Caco-2 (cell line): ENCODE data around the gene AK3. TPM values are rescaled to one million over a fixed set of nuclear protein-coding genes. Genes with fewer than 3 reads are reported as not detected.

Source experiments
- BruUV-seq: library from RNA; stranded (reverse); fragments of 400-500 nt; replicated peaks from 2 replicates; lab custom pipeline; 2021; lab: Mats Ljungman, UMichigan
- CTCF ChIA-PET: fragments of 300-600 bp; sonication (Branson Sonifier 250); formaldehyde crosslinking; loops from one replicate; lab custom pipeline; 2022; ENCODE audit warnings: antibody characterized with exemption; lab: Charles Lee
- POLR2A ChIA-PET: fragments of 300-600 bp; sonication (Branson Sonifier 250); formaldehyde crosslinking; loops from one replicate; lab custom pipeline; 2022; ENCODE audit warnings: antibody characterized with exemption; lab: Charles Lee
- DNase-seq, 2 experiments: peaks; one replicate each; pipeline versions ENCODE4 v3.0.0 to v3.0.0-alpha.2; 2020 to 2022
- H3K27me3 ChIP-seq: replicated peaks from 2 replicates; pipeline ENCODE4 v1.6.0; 2011; ENCODE audit warnings: low read length; ENCODE audit not compliant: control insufficient read depth, insufficient read depth
- H3K36me3 ChIP-seq: 2 replicates; pipeline ENCODE4 v1.5.1; 2011; ENCODE audit warnings: low read length; ENCODE audit not compliant: control insufficient read depth, insufficient read depth
- H3K4me1 ChIP-seq: fragments of 250-450 bp; sonication (Bioruptor Pico); 2 replicates; pipeline ENCODE4 v1.5.1; 2020; ENCODE audit warnings: mild to moderate bottlenecking
- H3K4me3 ChIP-seq: 2 replicates; pipeline ENCODE4 v1.5.1; 2011; ENCODE audit warnings: low read depth, mild to moderate bottlenecking, control low read depth, low read length
- H3K9me3 ChIP-seq: fragments of 250-450 bp; sonication (Bioruptor Pico); 2 replicates; pipeline ENCODE4 v1.5.1; 2020; ENCODE audit warnings: mild to moderate bottlenecking, moderate library complexity
- H3K27ac Mint-ChIP-seq: one replicate; pipeline ENCODE4 v1.8.0; 2022; ENCODE audit warnings: mixed read lengths; ENCODE audit not compliant: unreplicated experiment
- H3K27me3 Mint-ChIP-seq: one replicate; pipeline ENCODE4 v1.8.0; 2022; ENCODE audit warnings: mixed read lengths; ENCODE audit not compliant: insufficient read depth, unreplicated experiment
- H3K36me3 Mint-ChIP-seq: one replicate; pipeline ENCODE4 v1.8.0; 2022; ENCODE audit warnings: mild to moderate bottlenecking, mixed read lengths; ENCODE audit not compliant: insufficient read depth, unreplicated experiment
- H3K4me1 Mint-ChIP-seq: one replicate; pipeline ENCODE4 v1.8.0; 2022; ENCODE audit warnings: low read depth, mixed read lengths; ENCODE audit not compliant: unreplicated experiment
- H3K4me3 Mint-ChIP-seq: one replicate; pipeline ENCODE4 v1.8.0; 2022; ENCODE audit warnings: mild to moderate bottlenecking, moderate library complexity, mixed read lengths; ENCODE audit not compliant: unreplicated experiment
- H3K9me3 Mint-ChIP-seq: one replicate; pipeline ENCODE4 v1.8.0; 2022; ENCODE audit warnings: mixed read lengths; ENCODE audit not compliant: unreplicated experiment
- CTCF ChIP-seq, 2 experiments: fragments of 200-600 bp in 1 of 2; IDR thresholded peaks; 1 replicate in 1 of 2; 2 replicates in 1 of 2; pipeline versions ENCODE4 v1.5.1 to v1.8.0; 2011 to 2022; ENCODE audit warnings: antibody characterized with exemption in 1 of 2, control low read depth in 1 of 2, inconsistent platforms in 1 of 2, low read depth in 1 of 2, low read length in 1 of 2, mild to moderate bottlenecking in 1 of 2, moderate library complexity in 1 of 2; ENCODE audit not compliant: insufficient read depth in 1 of 2, severe bottlenecking in 1 of 2, unreplicated experiment in 1 of 2
- intact Hi-C: fragments of 100-400 bp; cut with micrococcal nuclease; formaldehyde crosslinking; loops from one replicate; pipeline ENCODE4 v1.10.0; 2022; ENCODE audit not compliant: unreplicated experiment
- total RNA-seq: library from RNA; stranded (reverse); gene quantifications from 2 replicates; pipeline ENCODE4 v1.2.3, GENCODE V29; 2022

AK3 gene
- total RNA-seq, 1 experiment from 2014 or later, result 32.0 TPM

DNA sequence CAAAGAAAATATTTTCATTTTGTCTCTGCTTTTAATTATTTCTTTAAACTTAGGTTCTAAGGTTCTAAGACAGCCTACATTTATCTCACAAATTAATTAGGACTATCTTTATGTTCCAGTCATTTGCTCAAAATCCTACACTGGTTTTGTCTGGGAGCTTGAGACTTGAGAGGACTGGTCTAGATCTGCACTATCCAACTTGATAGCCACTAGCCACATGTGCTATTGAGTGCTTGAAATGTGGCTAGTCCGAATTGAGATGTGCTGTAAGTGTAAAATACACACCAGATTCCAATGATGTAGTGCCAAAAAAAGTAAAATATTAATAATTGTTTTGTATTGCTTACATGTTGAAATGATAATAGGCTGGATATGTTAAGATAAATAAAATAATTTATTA lies 54.4 kb downstream of the AK3 start:
- H3K9me3 Mint-ChIP-seq, result no peaks in the 10 kb centered on the region
- Histone ChIP-seq H3K4me1 (no peaks in the 10 kb centered on the region), H3K27me3 (no peaks in the 10 kb centered on the region), H3K4me3 (no peak overlapping the region), H3K9me3 (no peaks in the 10 kb centered on the region), H3K36me3 (0 out of 2 replicates have a peak, but pooled peaks cover 1% of the 10 kb centered on the region)
- no peak overlapping the region for H3K27ac Mint-ChIP-seq
- intact Hi-C loops, result no loop called here
- TF ChIP-seq CTCF (IDR thresholded peaks at IDR 0.05; ENCODE audit: insufficient read depth in 1 of 2, low read depth in 1 of 2, low read length in 1 of 2, severe bottlenecking in 1 of 2, unreplicated experiment in 1 of 2), result no peak
- H3K36me3 Mint-ChIP-seq, result no peaks in the 10 kb centered on the region
- BruUV-seq, result no TSS peak
- no peaks in the 10 kb centered on the region for H3K27me3 Mint-ChIP-seq
- no peak for DNase-seq
- ChIA-PET POLR2A (no interaction called here), CTCF (no interaction called here)
- H3K4me3 Mint-ChIP-seq, result no peak overlapping the region
- no peaks in the 10 kb centered on the region for H3K4me1 Mint-ChIP-seq

DNA sequence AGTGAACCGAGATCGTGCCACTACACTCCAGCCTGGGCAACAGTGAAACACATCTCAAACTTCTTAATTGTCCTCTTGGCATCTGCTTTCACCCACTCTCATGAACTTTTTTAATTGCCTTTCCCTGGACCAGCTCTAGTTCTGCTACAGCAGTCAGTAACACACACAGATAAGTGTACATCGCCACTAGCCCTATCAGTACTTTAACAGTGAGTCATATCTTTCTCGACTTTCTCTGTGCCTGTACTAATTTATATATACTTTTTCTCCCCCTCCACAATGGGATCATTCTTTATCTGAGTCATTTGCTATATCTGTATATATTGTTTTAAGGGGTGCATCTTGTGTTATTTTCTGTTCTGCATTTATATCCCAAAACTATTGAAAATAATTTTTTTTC lies 54.9 kb downstream of the AK3 start:
- DNase-seq, result no peak
- H3K9me3 ChIP-seq, result no peaks in the 10 kb centered on the region
- H3K27ac Mint-ChIP-seq, result no peak overlapping the region
- no peak overlapping the region for H3K4me3 Mint-ChIP-seq
- H3K9me3 Mint-ChIP-seq, result no peaks in the 10 kb centered on the region
- no peaks in the 10 kb centered on the region for H3K4me1 Mint-ChIP-seq
- no peak for TF ChIP-seq CTCF (IDR thresholded peaks at IDR 0.05; ENCODE audit: insufficient read depth in 1 of 2, low read depth in 1 of 2, low read length in 1 of 2, severe bottlenecking in 1 of 2, unreplicated experiment in 1 of 2)
- 0 out of 2 replicates have a peak, but pooled peaks cover 1% of the 10 kb centered on the region for H3K36me3 ChIP-seq
- H3K36me3 Mint-ChIP-seq, result no peaks in the 10 kb centered on the region
- H3K4me1 ChIP-seq, result no peaks in the 10 kb centered on the region
- H3K27me3 ChIP-seq, result no peaks in the 10 kb centered on the region
- intact Hi-C loops, result no loop called here
- no TSS peak for BruUV-seq
- ChIA-PET CTCF (no interaction called here), POLR2A (no interaction called here)
- no peaks in the 10 kb centered on the region for H3K27me3 Mint-ChIP-seq
- H3K4me3 ChIP-seq, result no peak overlapping the region

DNA sequence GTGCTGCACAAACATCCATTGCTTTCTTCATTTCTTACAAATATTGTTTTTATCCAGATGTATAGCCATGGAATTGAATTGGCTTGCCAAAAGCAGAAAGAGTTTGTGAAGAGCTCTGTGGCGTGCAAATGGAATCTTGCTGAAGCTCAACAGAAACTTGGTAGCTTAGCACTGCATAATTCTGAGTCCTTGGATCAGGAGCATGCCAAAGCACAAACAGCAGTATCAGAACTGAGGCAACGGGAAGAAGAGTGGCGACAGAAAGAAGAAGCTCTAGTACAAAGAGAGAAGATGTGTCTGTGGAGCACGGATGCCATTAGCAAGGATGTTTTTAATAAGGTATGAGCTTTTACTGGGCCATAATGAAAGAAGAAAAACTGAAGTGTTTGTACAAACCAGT lies 56.2 kb downstream of the AK3 start:
- Mint-ChIP-seq H3K27ac (no peak overlapping the region), H3K9me3 (no peaks in the 10 kb centered on the region), H3K4me1 (no peaks in the 10 kb centered on the region), H3K36me3 (no peaks in the 10 kb centered on the region), H3K27me3 (no peaks in the 10 kb centered on the region), H3K4me3 (no peak overlapping the region)
- no peak for TF ChIP-seq CTCF (IDR thresholded peaks at IDR 0.05; ENCODE audit: insufficient read depth in 1 of 2, low read depth in 1 of 2, low read length in 1 of 2, severe bottlenecking in 1 of 2, unreplicated experiment in 1 of 2)
- 0 out of 2 replicates have a peak, but pooled peaks cover 1% of the 10 kb centered on the region for H3K36me3 ChIP-seq
- H3K9me3 ChIP-seq, result no peaks in the 10 kb centered on the region
- no peak for DNase-seq
- no peak overlapping the region for H3K4me3 ChIP-seq
- H3K4me1 ChIP-seq, result no peaks in the 10 kb centered on the region
- CTCF ChIA-PET, result no interaction called here
- H3K27me3 ChIP-seq, result no peaks in the 10 kb centered on the region
- intact Hi-C loops, result no loop called here
- POLR2A ChIA-PET, result no interaction called here
- BruUV-seq, result no TSS peak
